ENCODE data around the gene TRMT2B.

The TRMT2B gene

GRCh38 chrX:101051549-101052302 is at the start of gene TRMT2B (continued):
- no peak for TF ChIP-seq ZNF169 (tag by site-specific recombination; IDR thresholded peaks at IDR 0.05)
- TF ChIP-seq ZSCAN16 (tag by site-specific recombination; IDR thresholded peaks at IDR 0.05): no peak
- TF ChIP-seq ZNF140 (tag by site-specific recombination; IDR thresholded peaks at IDR 0.05): no peak
- TF ChIP-seq ZNF19 (tag by site-specific recombination; IDR thresholded peaks at IDR 0.05; ENCODE audit: low read depth): no peak
- TF ChIP-seq ZNF292 (tag by site-specific recombination; IDR thresholded peaks at IDR 0.05; ENCODE audit: borderline replicate concordance, low read depth): no peak
- no peak for TF ChIP-seq ZNF558 (tag by site-specific recombination; IDR thresholded peaks at IDR 0.05)
- TF ChIP-seq ZNF175 (tag by site-specific recombination; IDR thresholded peaks at IDR 0.05): no peak
- 0 out of 2 replicates have a peak, but pooled peaks have one; percentile 25 for TF ChIP-seq ZEB2 (tag by site-specific recombination; IDR thresholded peaks at IDR 0.05)
- TF ChIP-seq MYNN (tag by site-specific recombination; IDR thresholded peaks at IDR 0.05; ENCODE audit: borderline replicate concordance): no peak
- TF ChIP-seq PATZ1 (tag by site-specific recombination; IDR thresholded peaks at IDR 0.05): peak; percentile 45
- TF ChIP-seq ZNF266 (tag by site-specific recombination; IDR thresholded peaks at IDR 0.05; ENCODE audit: low read depth): no peak
- TF ChIP-seq, protein P1, sequence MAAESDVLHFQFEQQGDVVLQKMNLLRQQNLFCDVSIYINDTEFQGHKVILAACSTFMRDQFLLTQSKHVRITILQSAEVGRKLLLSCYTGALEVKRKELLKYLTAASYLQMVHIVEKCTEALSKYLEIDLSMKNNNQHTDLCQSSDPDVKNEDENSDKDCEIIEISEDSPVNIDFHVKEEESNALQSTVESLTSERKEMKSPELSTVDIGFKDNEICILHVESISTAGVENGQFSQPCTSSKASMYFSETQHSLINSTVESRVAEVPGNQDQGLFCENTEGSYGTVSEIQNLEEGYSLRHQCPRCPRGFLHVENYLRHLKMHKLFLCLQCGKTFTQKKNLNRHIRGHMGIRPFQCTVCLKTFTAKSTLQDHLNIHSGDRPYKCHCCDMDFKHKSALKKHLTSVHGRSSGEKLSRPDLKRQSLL (tag by site-specific recombination; IDR thresholded peaks at IDR 0.05): no peak
- TF ChIP-seq ZSCAN4 (tag by site-specific recombination; IDR thresholded peaks at IDR 0.05): no peak
- no peak for TF ChIP-seq ZNF501 (tag by site-specific recombination; IDR thresholded peaks at IDR 0.05)
- 0 out of 2 replicates have a peak, but pooled peaks have one; percentile 22 for TF ChIP-seq EGR2 (tag by site-specific recombination; IDR thresholded peaks at IDR 0.05; ENCODE audit: low read depth)
- TF ChIP-seq ZXDB (tag by site-specific recombination; IDR thresholded peaks at IDR 0.05): peak; percentile 42; the same call in 1 of the 2 replicates
- TF ChIP-seq ZNF302 (tag by site-specific recombination; IDR thresholded peaks at IDR 0.05; ENCODE audit: low read depth): no peak
- no peak for TF ChIP-seq TCF7L2 (IDR thresholded peaks at IDR 0.05; ENCODE audit: borderline replicate concordance, low read depth, low read length)
- TF ChIP-seq ATF2 (tag by site-specific recombination; IDR thresholded peaks at IDR 0.05; ENCODE audit: low read depth): no peak
- TF ChIP-seq YY1 (tag by site-specific recombination; IDR thresholded peaks at IDR 0.05): no peak
- TF ChIP-seq SP3 (tag by site-specific recombination; IDR thresholded peaks at IDR 0.05): peak; percentile 67
- no peak for TF ChIP-seq PRDM1 (tag by site-specific recombination; IDR thresholded peaks at IDR 0.05)
- no peak for TF ChIP-seq ZSCAN30 (tag by site-specific recombination; IDR thresholded peaks at IDR 0.05)
- TF ChIP-seq ZBTB8A (tag by site-specific recombination; IDR thresholded peaks at IDR 0.05): no peak; the same call in 1 of the 2 replicates
- no peak for TF ChIP-seq ZNF239 (tag by site-specific recombination; IDR thresholded peaks at IDR 0.05)
- no peak for TF ChIP-seq ZNF426 (tag by site-specific recombination; IDR thresholded peaks at IDR 0.05)
- TF ChIP-seq ZNF132 (tag by site-specific recombination; IDR thresholded peaks at IDR 0.05; ENCODE audit: borderline replicate concordance): no peak
- no peak for TF ChIP-seq ZNF184 (tag by site-specific recombination; IDR thresholded peaks at IDR 0.05)
- TF ChIP-seq ZNF658 (tag by site-specific recombination; IDR thresholded peaks at IDR 0.05): no peak
- no peak for TF ChIP-seq SCRT2 (tag by site-specific recombination; IDR thresholded peaks at IDR 0.05)
- TF ChIP-seq ZNF488 (tag by site-specific recombination; IDR thresholded peaks at IDR 0.05): no peak
- peak; percentile 67 for TF ChIP-seq SP2 (tag by site-specific recombination; IDR thresholded peaks at IDR 0.05)
- no peak for TF ChIP-seq ZNF768 (tag by site-specific recombination; IDR thresholded peaks at IDR 0.05)
- no peak for TF ChIP-seq ZNF274 (IDR thresholded peaks at IDR 0.05; ENCODE audit: low read length)
- no peak for TF ChIP-seq ZNF274 (tag by site-specific recombination; IDR thresholded peaks at IDR 0.05; ENCODE audit: borderline replicate concordance)
- no peak for TF ChIP-seq ZNF549 (tag by site-specific recombination; IDR thresholded peaks at IDR 0.05)

Data from HEK293 (cell line).